PC-9 (cell line): ENCODE results near the gene METTL18.

Experiments
- CTCF ChIP-seq: fragments of 200-600 bp; sonication (generic); conservative IDR thresholded peaks from 2 replicates; pipeline ENCODE4 v1.6.1; 2017; ENCODE audit warnings: mixed run types, antibody characterized with exemption, mild to moderate bottlenecking, moderate library complexity
- EZH2 ChIP-seq: fragments of 200-600 bp; sonication (generic); IDR thresholded peaks from 2 replicates; pipeline ENCODE4 v1.8.0; 2017; ENCODE audit warnings: antibody characterized with exemption, low read depth

- no peak for TF ChIP-seq CTCF
- TF ChIP-seq EZH2, result no peak
Measured at GRCh38 chr1:169788402-169788801, 6.3 kb downstream of the METTL18 start.
